Stimulated activated CD8-positive, alpha-beta memory T cell treated with anti-CD3 and anti-CD28 coated beads, Interleukin-7, amount 100 ng/mL, for 1 hour (primary cell): ENCODE results near the gene HJV.
A peak's percentile ranks its signal among the peaks of the same experiment; 100 is the strongest.
"Not testable (repeated sequence)": the region's sequence is repeated elsewhere in the genome, so short reads cannot be mapped to it uniquely, and the experiment has no call there.

Source experiments
- DNase-seq, 2 donors: peaks; one replicate each; pipeline ENCODE4 v3.0.0-alpha.2; 2020; ENCODE audit warnings: low read depth in 2 of 2

The HJV gene, protein sequence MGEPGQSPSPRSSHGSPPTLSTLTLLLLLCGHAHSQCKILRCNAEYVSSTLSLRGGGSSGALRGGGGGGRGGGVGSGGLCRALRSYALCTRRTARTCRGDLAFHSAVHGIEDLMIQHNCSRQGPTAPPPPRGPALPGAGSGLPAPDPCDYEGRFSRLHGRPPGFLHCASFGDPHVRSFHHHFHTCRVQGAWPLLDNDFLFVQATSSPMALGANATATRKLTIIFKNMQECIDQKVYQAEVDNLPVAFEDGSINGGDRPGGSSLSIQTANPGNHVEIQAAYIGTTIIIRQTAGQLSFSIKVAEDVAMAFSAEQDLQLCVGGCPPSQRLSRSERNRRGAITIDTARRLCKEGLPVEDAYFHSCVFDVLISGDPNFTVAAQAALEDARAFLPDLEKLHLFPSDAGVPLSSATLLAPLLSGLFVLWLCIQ

GRCh38 chr1:146021622-146022402, at the start of gene HJV:
Gene HJV, minus strand, starts transcription at chr1:146021735. Its CDS starts 1,504 bp downstream, at chr1:146020231.
- no peak for DNase-seq

- not testable (repeated sequence) for DNase-seq
Measured at GRCh38 chr1:146059148-146059547, 37.6 kb upstream of the HJV start.

DNA sequence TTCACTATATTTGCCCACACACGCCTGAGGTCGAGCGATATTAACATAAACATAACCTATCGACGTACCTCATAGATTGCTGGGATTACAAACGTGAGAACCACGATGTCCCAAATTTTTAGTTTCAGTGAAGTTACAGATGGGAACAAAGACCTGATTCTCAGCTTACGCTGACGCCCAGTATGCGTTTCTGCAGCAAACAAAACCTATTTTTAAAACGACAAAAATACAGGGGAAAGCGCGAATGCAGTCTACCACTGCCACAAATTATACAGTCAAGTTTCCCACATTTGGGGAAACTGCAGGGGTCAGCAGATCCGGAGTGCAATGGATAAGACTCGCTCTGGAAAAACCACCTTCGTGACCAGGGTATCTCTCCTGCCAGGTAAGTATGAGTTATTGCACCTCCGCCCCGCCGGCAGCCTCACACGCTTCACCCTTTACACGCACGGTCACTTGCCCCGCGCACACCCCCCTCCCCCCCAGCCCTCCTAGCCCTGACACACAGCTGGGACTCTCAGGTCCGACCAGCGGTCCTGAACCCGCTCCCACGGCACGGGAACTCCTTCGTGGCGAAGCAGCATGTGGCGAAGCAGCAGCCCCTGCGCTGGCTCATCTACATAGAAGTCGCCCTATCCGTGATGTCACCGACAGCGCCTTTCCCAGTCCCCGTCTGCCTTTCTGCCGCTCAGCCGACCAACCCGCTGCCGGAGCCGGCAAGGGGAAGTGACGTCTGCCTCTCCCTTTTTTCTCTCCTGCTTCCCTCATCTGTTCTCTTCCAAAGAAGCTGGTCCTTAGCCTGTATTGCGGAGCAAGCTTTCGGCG, 30.5 kb upstream of the HJV start:
- peak in 1 of 2 donors; percentile 48 for DNase-seq

DNA sequence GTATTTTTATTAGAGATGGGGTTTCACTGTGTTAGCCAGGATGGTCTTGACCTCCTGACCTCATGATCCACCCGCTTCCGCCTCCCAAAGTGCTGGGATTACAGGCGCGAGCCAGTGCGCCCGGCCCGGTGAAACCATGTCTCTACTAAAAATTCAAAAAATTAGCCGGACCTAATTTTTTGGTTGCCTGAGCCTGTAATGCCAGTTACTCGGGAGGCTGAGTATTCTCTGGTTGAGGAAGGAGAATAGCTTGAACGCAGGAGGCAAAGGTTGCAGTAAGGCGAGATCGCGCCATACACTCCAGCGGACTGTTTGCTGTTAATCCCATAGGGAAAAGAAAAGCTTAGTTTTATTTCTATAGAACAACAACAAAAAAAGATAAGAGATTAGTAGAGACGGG, 29.9 kb upstream of the HJV start:
- no peak for DNase-seq

GRCh38 chr1:146050652-146050963, 29.1 kb upstream of the HJV start:
- not testable (repeated sequence) for DNase-seq

- DNase-seq: not testable (repeated sequence)
Measured at GRCh38 chr1:146049866-146050651, 28.5 kb upstream of the HJV start.

DNA sequence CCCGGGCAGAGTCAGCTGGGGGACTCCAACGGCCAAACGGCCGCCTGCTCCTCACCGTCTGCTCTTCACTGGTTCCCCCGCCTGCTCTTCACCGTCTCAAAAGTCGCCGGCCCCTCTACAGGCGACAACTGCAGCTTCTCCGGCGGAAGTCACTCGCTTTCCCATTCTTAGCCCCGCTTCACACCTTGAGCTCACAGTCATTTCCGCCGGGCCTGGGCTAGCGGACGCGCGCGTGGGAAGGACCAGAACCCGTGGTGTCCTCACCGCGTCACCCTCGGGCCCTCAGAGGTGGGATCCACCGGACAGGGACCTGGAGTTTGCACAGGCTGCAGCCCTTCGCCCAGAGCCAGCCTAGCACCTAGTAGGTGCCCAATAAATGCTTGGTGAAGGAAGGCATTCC, 27.9 kb upstream of the HJV start:
- no peak for DNase-seq

DNA sequence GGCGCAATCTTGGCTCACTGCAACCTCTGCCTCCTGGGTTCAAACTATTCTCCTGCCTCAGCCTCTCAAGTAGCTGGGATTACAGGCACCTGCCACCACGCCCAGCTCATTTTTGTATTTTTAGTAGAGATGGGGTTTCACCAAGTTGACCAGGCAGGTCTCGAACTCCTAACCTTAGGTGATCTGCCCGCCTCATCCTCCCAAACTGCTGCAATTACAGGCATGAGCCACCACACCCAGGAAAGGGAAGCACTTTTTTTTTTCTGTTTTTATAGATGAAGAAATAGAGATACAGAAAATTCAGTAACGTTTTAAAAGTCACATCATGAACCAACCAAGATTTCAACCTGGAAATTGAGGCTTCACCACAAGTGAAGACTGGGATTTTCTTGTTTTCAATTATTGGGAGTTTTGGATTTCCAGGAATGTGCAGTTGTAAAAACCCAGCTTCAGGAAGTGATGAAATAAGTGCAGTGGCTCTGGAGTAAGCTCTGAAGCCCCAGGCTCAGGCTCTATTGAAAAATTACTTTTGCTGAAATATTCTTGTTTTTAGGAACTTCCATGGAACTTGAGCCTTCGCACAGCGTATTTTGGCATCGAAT, 27.1 kb upstream of the HJV start:
- not testable (repeated sequence) for DNase-seq

GRCh38 chr1:146046664-146047063, 25.1 kb upstream of the HJV start:
- no peak for DNase-seq

- no peak for DNase-seq
Measured at GRCh38 chr1:146039844-146040194, 18.3 kb upstream of the HJV start.

GRCh38 chr1:146036965-146037646, 15.6 kb upstream of the HJV start:
- DNase-seq: peak in 1 of 2 donors; percentile 54

DNA sequence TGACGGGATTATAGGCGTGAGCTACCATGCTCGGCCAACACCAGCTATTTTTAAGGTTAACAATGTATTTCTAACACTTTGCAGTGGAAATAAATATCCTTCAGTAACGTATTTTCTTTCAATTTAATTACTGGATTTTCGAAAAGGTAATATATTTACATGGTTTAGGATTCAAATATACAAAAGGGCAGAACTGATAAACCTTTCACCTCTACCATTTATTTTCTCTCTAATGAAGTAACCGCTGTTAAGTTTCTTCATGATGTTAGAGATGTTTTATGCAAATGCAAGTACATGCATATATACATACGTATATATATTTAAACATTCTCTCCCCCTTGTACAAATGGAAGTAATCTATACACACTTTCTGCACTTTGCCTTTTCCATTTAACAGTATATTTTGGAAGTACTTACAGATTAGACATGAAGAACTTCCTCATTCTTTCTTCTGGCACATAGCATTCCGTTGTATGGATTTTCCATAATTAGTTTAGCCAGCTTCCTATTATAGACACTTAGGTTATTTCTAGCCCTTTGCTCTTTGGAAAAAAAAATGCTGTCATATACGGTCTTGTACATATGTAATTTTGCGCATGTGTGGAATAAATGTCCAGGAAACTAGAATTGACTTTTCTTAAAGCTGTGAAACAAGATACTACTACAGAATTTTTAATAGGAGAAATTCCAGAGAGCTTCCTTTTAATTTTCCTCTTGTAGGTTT, 14.9 kb upstream of the HJV start:
- no peak for DNase-seq

DNA sequence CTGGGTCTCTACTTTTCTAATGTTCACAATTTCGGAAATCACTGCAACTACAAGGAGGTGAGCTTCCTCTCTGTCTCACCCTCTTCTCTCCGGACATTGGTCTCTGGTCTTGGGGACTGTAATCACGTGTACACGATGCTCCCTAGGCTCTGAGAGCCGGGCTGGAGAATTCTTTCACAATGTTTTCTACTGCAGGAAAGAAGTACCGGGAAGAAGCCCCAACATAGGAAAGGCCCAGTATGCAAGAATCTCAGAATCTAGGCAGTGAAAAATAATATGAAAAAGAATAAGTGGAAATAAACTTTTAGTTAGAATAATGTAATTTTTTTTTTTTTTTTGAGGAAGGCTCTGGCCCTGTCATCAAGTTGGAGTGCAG, 13.5 kb upstream of the HJV start:
- no peak for DNase-seq

- DNase-seq: no peak
Measured at GRCh38 chr1:146032631-146033219, 11.2 kb upstream of the HJV start.

DNA sequence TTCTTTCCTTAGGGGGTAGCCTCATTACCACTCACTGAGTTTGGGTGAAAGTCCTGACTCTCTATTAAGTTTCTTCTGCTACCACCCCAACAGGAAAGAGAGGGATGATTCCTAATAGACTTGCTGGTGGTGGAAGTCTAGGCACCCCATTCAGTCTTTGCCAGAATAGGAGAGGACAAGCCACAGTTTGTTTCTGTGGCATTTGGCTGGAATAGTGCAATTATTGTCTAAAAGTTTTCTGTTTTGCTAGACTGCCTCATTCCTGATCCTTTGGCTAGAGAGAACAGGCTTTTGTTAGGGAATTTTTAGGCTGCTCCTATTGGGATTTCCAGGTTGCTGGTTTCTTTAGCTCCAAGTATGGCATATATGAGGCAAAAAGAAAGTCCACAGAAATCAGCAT, 9.9 kb upstream of the HJV start:
- no peak for DNase-seq

DNA sequence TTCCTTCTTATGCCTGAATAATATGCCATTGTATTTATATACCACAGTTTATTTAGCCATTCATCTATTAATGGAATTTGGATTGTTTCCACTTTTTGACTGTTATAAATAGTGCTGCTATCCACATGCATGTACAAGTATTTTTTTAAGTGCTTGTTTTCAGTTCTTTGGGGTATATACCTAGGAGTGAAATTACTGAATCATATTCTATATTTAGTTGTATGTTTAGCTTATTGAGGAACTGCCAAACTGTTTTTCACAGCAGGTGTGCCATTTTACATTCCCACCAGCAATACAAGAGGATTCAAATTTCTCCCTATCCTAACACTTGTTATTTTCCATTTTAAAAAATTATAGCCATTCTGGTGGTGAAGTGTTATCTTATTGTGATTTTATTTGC, 7.6 kb upstream of the HJV start:
- DNase-seq: no peak

GRCh38 chr1:146026650-146027049, 5.1 kb upstream of the HJV start:
- DNase-seq: not testable (repeated sequence)

DNA sequence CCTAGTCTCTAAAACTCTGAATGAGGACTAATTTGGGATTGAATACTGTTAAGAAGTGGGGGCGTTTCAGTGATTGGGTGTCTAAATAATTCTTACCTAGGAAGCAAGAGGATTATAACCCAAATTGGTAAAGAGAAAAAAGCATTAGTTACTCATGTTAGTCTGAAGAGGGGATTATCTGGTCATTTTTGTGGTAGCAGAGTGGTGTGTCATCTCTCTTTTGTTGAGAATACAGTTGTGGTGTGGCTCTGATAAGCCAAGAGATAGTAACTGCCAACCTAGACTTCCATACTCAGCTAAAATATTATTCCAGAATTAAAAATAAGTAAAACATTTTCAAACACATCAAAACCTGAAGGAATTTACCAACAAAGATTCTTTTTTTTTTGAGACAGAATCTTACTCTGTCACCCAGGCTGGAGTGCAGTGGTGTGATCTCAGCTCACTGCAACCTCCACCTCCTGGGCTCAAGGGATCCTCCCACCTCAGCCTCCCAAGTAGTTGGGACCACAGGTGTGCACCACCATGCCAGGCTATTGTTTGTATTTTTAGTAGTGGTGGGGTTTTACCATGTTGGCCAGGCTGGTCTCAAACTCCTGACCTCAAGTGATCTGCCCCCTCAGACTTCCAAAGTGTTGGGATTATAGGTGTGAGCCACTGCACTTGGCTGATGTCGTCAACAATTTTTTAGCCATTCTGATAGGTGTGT, 4.4 kb upstream of the HJV start:
- not testable (repeated sequence) for DNase-seq
